Measurements from ENCODE around the gene TTLL8. TPM values are rescaled to one million over a fixed set of nuclear protein-coding genes. Genes with fewer than 3 reads are reported as not detected.

Gene TTLL8
- total and polyA plus RNA-seq, 2 donors (not counting 3 experiments of a cell fraction or from before 2014, with no cell fraction given): not detected

DNA sequence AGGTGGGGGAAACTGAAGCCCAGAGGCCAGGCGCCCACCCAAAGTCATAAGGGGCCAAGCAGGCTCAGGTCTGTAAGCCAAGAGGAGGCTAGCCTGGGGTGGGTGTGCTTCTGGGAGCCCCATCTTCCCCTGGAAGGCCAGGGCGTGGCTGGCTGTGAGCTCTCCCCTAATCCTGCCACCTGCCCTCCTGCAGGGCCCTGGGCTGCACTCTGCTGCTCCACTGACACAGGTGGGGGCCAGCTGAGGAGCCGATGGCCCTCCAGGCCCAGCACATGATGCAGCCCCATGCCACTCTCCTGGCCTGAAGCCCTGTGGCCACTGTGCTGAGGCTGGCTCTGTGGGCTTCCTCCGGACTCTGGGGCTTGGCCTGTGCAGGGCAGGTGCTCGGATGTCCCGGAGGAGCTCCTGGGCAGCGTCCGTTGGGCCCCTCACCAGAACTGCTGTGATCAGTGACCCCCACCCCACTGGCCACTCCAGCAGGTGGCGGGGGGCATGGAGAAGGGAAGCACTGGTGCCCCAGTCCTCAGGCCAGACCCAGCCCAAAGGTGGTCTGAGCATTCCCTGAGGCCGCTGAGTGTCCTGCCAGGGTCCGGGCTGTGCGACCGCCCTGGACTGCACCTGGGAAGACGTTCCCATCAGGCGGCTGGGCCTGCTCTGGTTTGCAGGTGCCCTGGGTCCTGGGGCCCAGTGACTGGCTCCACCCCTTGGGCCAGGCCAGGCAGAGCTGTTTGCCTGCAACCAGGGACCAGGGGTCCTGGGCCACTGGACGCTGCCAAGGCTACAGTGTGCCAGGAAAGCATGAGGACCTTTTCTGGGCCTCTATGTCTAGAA is 89.1 kb downstream of the TTLL8 start:
- TF ChIP-seq EZH2 (IDR thresholded peaks at IDR 0.05; ENCODE audit: borderline replicate concordance, low read depth, low read length, severe bottlenecking) (no peak), FOS (IDR thresholded peaks at IDR 0.05; ENCODE audit: borderline replicate concordance, insufficient read depth, low read length) (no peak), MYC (IDR thresholded peaks at IDR 0.05; ENCODE audit: low read depth, low read length) (no peak), POLR2AphosphoS5 (IDR thresholded peaks at IDR 0.05; ENCODE audit: insufficient read depth, low read depth, low read length) (no peak), POLR2A (IDR thresholded peaks at IDR 0.05; ENCODE audit: low read depth, low read length) (no peak), CTCF (IDR thresholded peaks at IDR 0.05; ENCODE audit: extremely low read depth in 1 of 2, insufficient read depth in 1 of 2, low read depth in 1 of 2, low read length in 2 of 2) (no peak)
- TF ChIP-seq, protein P1, sequence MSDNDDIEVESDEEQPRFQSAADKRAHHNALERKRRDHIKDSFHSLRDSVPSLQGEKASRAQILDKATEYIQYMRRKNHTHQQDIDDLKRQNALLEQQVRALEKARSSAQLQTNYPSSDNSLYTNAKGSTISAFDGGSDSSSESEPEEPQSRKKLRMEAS (IDR thresholded peaks at IDR 0.05; ENCODE audit: insufficient read depth, insufficient read length): no peak
- Histone ChIP-seq H3K9me3 (replicated peaks; ENCODE audit: control insufficient read depth, insufficient read depth, low read length) (no peaks in the 10 kb centered on the region), H3K9me1 (replicated peaks; ENCODE audit: control insufficient read depth, extremely low read depth, insufficient read depth, low read length) (no peaks in the 10 kb centered on the region), H2AFZ (ENCODE audit: low read depth, low read length) (no peak overlapping the region), H3K79me2 (ENCODE audit: control insufficient read depth, insufficient read depth, low read length) (peaks cover 15% of the 10 kb centered on the region), H3K36me3 (ENCODE audit: control insufficient read depth in 2 of 2, extremely low read depth in 1 of 2, insufficient read depth in 2 of 2, low read length in 2 of 2) (peaks cover 9 to 16% of the 10 kb centered on the region in 2 experiments), H3K9ac (replicated peaks; ENCODE audit: extremely low read depth, insufficient read depth, low read length) (no peak overlapping the region), H4K20me1 (replicated peaks; ENCODE audit: control insufficient read depth, extremely low read depth, insufficient read depth, low read length) (no peaks in the 10 kb centered on the region), H3K27ac (ENCODE audit: insufficient read depth, low read depth, low read length) (no peak overlapping the region), H3K27me3 (ENCODE audit: control insufficient read depth in 2 of 2, insufficient read depth in 2 of 2, low read length in 2 of 2) (no peaks in the 10 kb centered on the region), H3K4me3 (replicated peaks in 1 of 3; ENCODE audit: insufficient read depth in 1 of 3, low read depth in 1 of 3, low read length in 3 of 3) (no peak overlapping the region), H3K4me2 (ENCODE audit: insufficient read depth, low read length) (no peak overlapping the region), H3K4me1 (ENCODE audit: control insufficient read depth, extremely low read depth, insufficient read depth, low read length) (peaks cover 15% of the 10 kb centered on the region)
- FAIRE-seq: no peak
- ChIA-PET CTCF (interaction anchor here (2.1 to 3.0 kb wide), 2 partner anchors 38 to 62 kb away, joined by 6 to 10 read pairs; no protein-coding TSS in a partner anchor), POLR2A (no interaction called here)
- DNase-seq (ENCODE audit: low read depth, low spot score): no peak
- no TSS peak for BruUV-seq (replicated peaks)
- dilution Hi-C loops (cut with MboI; ENCODE audit: extremely low pct_ligation_motif_present, low sequenced_read_pairs) (no loop called here), intact Hi-C loops (cut with micrococcal nuclease) (no loop called here)

Other genes starting within 250 kb of the TTLL8 start
- 38.8 and 41.1 TPM in 2 replicates for gene BRD1, start 230.4 kb downstream of the TTLL8 start, total RNA-seq
- 6.8 and 8.1 TPM in 2 replicates for gene BRD1, start 230.4 kb downstream of the TTLL8 start, polyA plus RNA-seq
- 18.2 and 18.6 TPM in 2 replicates for gene ZBED4, start 204.5 kb downstream of the TTLL8 start, total RNA-seq
- gene ZBED4, start 204.5 kb downstream of the TTLL8 start, polyA plus RNA-seq: 6.4 and 8.6 TPM in 2 replicates
- 14.6 and 20.9 TPM in 2 replicates for gene ALG12, start 139.9 kb downstream of the TTLL8 start, total RNA-seq
- 16.7 and 18.0 TPM in 2 replicates for gene ALG12, start 139.9 kb downstream of the TTLL8 start, polyA plus RNA-seq
- gene CRELD2, start 139.7 kb downstream of the TTLL8 start, total RNA-seq: 69.5 and 71.0 TPM in 2 replicates
- 75.7 and 86.3 TPM in 2 replicates for gene CRELD2, start 139.7 kb downstream of the TTLL8 start, polyA plus RNA-seq
- 185 and 219 TPM in 2 replicates for gene PIM3, start 97.5 kb downstream of the TTLL8 start, total RNA-seq
- 131 and 172 TPM in 2 replicates for gene PIM3, start 97.5 kb downstream of the TTLL8 start, polyA plus RNA-seq
- 0.12 and 0.15 TPM in 2 replicates for gene IL17REL, start 45.5 kb downstream of the TTLL8 start, total RNA-seq
- gene IL17REL, start 45.5 kb downstream of the TTLL8 start, polyA plus RNA-seq: 0.06 TPM in 2 replicates
- gene MLC1, start 27.1 kb upstream of the TTLL8 start, total RNA-seq: not detected in 2 replicates
- gene MLC1, start 27.1 kb upstream of the TTLL8 start, polyA plus RNA-seq: not detected in 2 replicates
- gene MOV10L1, start 31.7 kb upstream of the TTLL8 start, total RNA-seq: 35.4 and 37.6 TPM in 2 replicates
- 27.6 and 32.0 TPM in 2 replicates for gene MOV10L1, start 31.7 kb upstream of the TTLL8 start, polyA plus RNA-seq
- gene PANX2, start 112.4 kb upstream of the TTLL8 start, total RNA-seq: 5.1 and 5.2 TPM in 2 replicates
- gene PANX2, start 112.4 kb upstream of the TTLL8 start, polyA plus RNA-seq: 2.5 and 3.1 TPM in 2 replicates
- 46.8 and 48.9 TPM in 2 replicates for gene TRABD, start 127.6 kb upstream of the TTLL8 start, total RNA-seq
- gene TRABD, start 127.6 kb upstream of the TTLL8 start, polyA plus RNA-seq: 48.4 and 58.2 TPM in 2 replicates
- gene SELENOO, start 142.7 kb upstream of the TTLL8 start, total RNA-seq: 24.1 and 28.0 TPM in 2 replicates
- 37.5 and 45.8 TPM in 2 replicates for gene SELENOO, start 142.7 kb upstream of the TTLL8 start, polyA plus RNA-seq
- gene TUBGCP6, start 186.7 kb upstream of the TTLL8 start, total RNA-seq: 41.5 and 45.3 TPM in 2 replicates
- 33.1 and 42.7 TPM in 2 replicates for gene TUBGCP6, start 186.7 kb upstream of the TTLL8 start, polyA plus RNA-seq
- 42.4 and 47.0 TPM in 2 replicates for gene HDAC10, start 193.0 kb upstream of the TTLL8 start, total RNA-seq
- gene HDAC10, start 193.0 kb upstream of the TTLL8 start, polyA plus RNA-seq: 32.6 and 38.3 TPM in 2 replicates
- 67.9 and 72.3 TPM in 2 replicates for gene MAPK12, start 203.4 kb upstream of the TTLL8 start, total RNA-seq
- 86.8 and 90.2 TPM in 2 replicates for gene MAPK12, start 203.4 kb upstream of the TTLL8 start, polyA plus RNA-seq
- 26.3 and 29.4 TPM in 2 replicates for gene MAPK11, start 212.1 kb upstream of the TTLL8 start, total RNA-seq
- 22.8 and 30.2 TPM in 2 replicates for gene MAPK11, start 212.1 kb upstream of the TTLL8 start, polyA plus RNA-seq
- 134 and 139 TPM in 2 replicates for gene PLXNB2, start 249.3 kb upstream of the TTLL8 start, total RNA-seq
- 82.3 and 113 TPM in 2 replicates for gene PLXNB2, start 249.3 kb upstream of the TTLL8 start, polyA plus RNA-seq